B cell (primary cell): ENCODE results near the gene CDC73.

Experiments
- CTCF ChIP-seq: fragments of 200-600 bp; IDR thresholded peaks from one replicate; pipeline ENCODE4 v1.8.0; 2022; ENCODE audit warnings: antibody characterized with exemption, mild to moderate bottlenecking
- EZH2 ChIP-seq: IDR thresholded peaks from 2 replicates; pipeline ENCODE4 v1.6.1; 2012; ENCODE audit warnings: borderline replicate concordance, low read depth, mild to moderate bottlenecking, moderate library complexity, low read length; ENCODE audit not compliant: insufficient read depth, poor library complexity, severe bottlenecking

GRCh38 chr1:193219391-193219790 lies 97.6 kb downstream of the CDC73 start:
- TF ChIP-seq CTCF, result no peak
- TF ChIP-seq EZH2, result no peak
